K562 (cell line): Measurements from ENCODE around the gene TEP1. TPM values are rescaled to one million over a fixed set of nuclear protein-coding genes. Genes with fewer than 3 reads are reported as not detected.

Source experiments
- CBX1 ChIP-seq: sonication (generic); IDR thresholded peaks from 2 replicates; pipeline ENCODE4 v1.6.1; 2016; ENCODE audit warnings: antibody characterized with exemption, low read depth, mild to moderate bottlenecking
- JUND ChIP-seq, 2 experiments: IDR thresholded peaks; 2 replicates in 1 of 2; 3 replicates in 1 of 2; pipeline ENCODE4 v1.6.1; 2011; ENCODE audit warnings: borderline replicate concordance in 2 of 2, low read depth in 2 of 2, low read length in 2 of 2, improper control_type of control experiment in 1 of 2, missing biosample characterization in 1 of 2, missing genetic modification characterization in 1 of 2, missing genetic modification reagents in 1 of 2
- NR2C1 ChIP-seq, 2 experiments: fragments of 450-650 bp; IDR thresholded peaks; 2 replicates each; pipeline ENCODE4 v1.6.1; 2017; ENCODE audit warnings: mild to moderate bottlenecking in 2 of 2, antibody characterized with exemption in 1 of 2, inconsistent platforms in 1 of 2, missing compliant biosample characterization in 1 of 2, missing genetic modification characterization in 1 of 2
- PCBP2 ChIP-seq: fragments of 200-400 bp; formaldehyde crosslinking; IDR thresholded peaks from 2 replicates; pipeline ENCODE4 v1.6.1; 2018; ENCODE audit warnings: low read length, low read depth, mild to moderate bottlenecking, moderate library complexity; ENCODE audit not compliant: poor library complexity, severe bottlenecking
- POLR2AphosphoS5 ChIP-seq: IDR thresholded peaks from 2 replicates; pipeline ENCODE4 v1.6.1; 2011; ENCODE audit warnings: mild to moderate bottlenecking, low read depth, low read length, moderate library complexity; ENCODE audit not compliant: control insufficient read depth, insufficient read depth
- RBFOX2 ChIP-seq: fragments of 200-400 bp; formaldehyde crosslinking; IDR thresholded peaks from 2 replicates; pipeline ENCODE4 v1.6.1; 2017; ENCODE audit warnings: low read depth, mild to moderate bottlenecking, low read length, moderate library complexity
- THRAP3 ChIP-seq: fragments of 450-650 bp; IDR thresholded peaks from 2 replicates; pipeline ENCODE4 v1.6.1; 2016; ENCODE audit warnings: mild to moderate bottlenecking, inconsistent platforms, borderline replicate concordance
- YY1 ChIP-seq, 3 experiments: IDR thresholded peaks; 2 replicates each; pipeline ENCODE4 v1.6.1; 2011; ENCODE audit warnings: low read length in 2 of 3, mild to moderate bottlenecking in 2 of 3, moderate library complexity in 2 of 3, borderline replicate concordance in 1 of 3, control low read depth in 1 of 3, low read depth in 1 of 3; ENCODE audit not compliant: insufficient read depth in 3 of 3, insufficient replicate concordance in 2 of 3, control insufficient read depth in 1 of 3, insufficient read length in 1 of 3; ENCODE audit errors: extremely low read depth in 1 of 3
- polyA plus RNA-seq, 8 experiments: library from polyadenylated mRNA; depleted of rRNA in 4 of 8; stranded (reverse) in 5 of 8; unstranded in 3 of 8; fragments of >200 nt; fragmentation: Nextera tagmentation in 2 of 8; fragmentation: Illumina TruSeq in 1 of 8; extraction: Ambion mirVana in 2 of 8; extraction: Trizol in 1 of 8; gene quantifications; 2 replicates each; pipeline versions ENCODE4 v1.2.1 to v1.2.3, GENCODE V29; 2011 to 2014; ENCODE audit warnings: inconsistent platforms in 1 of 8, missing spikeins in 1 of 8
- total RNA-seq, 7 experiments: library from RNA; depleted of rRNA in 6 of 7; stranded (reverse); fragments of >200 nt in 6 of 7; fragmentation: Illumina TruSeq in 2 of 7; extraction: Trizol in 2 of 7; gene quantifications; 2 replicates each; pipeline versions ENCODE4 v1.2.1 to v1.2.3, GENCODE V29; 2011 to 2021; ENCODE audit warnings: low replicate concordance in 1 of 7
- TF ChIP-seq, protein P1 (sequence below): fragments of 200-800 bp; sonication (Bioruptor generic); IDR thresholded peaks from 2 replicates; pipeline ENCODE4 v1.6.1; 2017; ENCODE audit warnings: missing genetic modification characterization, missing compliant biosample characterization
- TF ChIP-seq, protein P2 (sequence below), 3 experiments: fragments of 200-800 bp in 1 of 3; fragments of 250-450 bp in 1 of 3; fragments of 450-650 bp in 1 of 3; sonication (Bioruptor Pico) in 1 of 3; sonication (Bioruptor generic) in 1 of 3; formaldehyde crosslinking in 1 of 3; IDR thresholded peaks; 2 replicates each; pipeline versions ENCODE4 v1.6.1 to v1.8.0; 2016 to 2022; ENCODE audit warnings: mild to moderate bottlenecking in 2 of 3, missing genetic modification characterization in 2 of 3, missing compliant biosample characterization in 1 of 3, moderate library complexity in 1 of 3
- TF ChIP-seq, protein P3 (sequence below), 2 experiments: fragments of 450-650 bp; conservative IDR thresholded peaks; 2 replicates each; pipeline ENCODE4 v1.6.1; 2017; ENCODE audit warnings: mild to moderate bottlenecking in 2 of 2, moderate library complexity in 2 of 2
- TF ChIP-seq, protein P4 (sequence below): sonication (generic); formaldehyde crosslinking; IDR thresholded peaks from 2 replicates; pipeline ENCODE4 v1.8.1; 2023; ENCODE audit warnings: mild to moderate bottlenecking, missing genetic modification reagents

TEP1 gene
- total and polyA plus RNA-seq, 9 of the 15 experiments (the other 6 are each of a cell fraction or from before 2014, with no cell fraction given), result 1.0 to 12.2 (median 7.1) TPM

DNA sequence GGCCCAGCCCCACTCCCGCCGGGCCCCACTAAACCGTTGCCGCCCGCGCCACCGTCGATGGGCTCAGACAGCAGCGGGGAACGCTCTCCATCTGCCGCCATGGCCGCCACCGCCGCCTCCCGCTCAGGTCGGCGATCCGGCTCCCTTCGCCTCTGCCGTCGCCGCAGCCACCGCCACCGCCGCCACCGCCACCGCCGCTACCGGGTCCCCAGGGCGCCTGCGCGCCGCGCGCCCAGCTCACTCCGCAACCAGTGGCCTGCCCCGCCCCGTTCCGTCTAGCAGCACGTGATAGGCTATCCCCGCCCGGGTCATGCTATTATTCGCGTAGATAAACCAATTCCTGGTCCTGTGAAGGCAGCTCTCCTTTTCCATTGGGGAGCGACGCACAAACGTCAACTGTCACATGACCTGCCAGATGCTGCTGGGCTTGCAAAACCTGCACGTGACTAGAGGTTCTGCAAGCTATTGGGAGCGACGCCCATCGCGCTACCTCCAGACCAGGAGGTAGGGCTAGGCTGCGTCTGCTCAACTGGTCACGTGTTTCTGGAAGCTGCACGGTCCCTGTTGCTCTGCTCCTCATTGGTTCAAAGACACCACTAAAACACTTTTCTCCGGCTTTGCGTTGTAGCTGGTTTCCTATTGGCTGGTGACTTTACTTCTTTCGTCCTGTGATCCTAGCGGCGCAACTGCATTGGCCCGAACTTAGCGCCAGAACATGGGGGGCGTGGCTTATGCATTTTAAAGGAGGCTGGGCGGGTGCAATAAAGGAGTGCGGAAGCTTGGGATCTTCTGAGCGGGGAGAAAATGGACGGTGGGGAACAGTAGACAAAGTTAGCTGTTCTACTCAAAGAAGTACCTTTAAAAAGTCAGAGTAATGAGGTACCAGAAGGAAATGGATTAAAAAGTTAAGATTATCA is 48.2 kb upstream of the TEP1 start, which contains the start of gene PIP4P1 (continued):
- no peak for TF ChIP-seq PCBP2
- peak; percentile 71; the same call in 1 of the 2 replicates for TF ChIP-seq NR2C1 (IDR thresholded peaks at IDR 0.05)
- no peak for TF ChIP-seq NR2C1 (tag; IDR thresholded peaks at IDR 0.05)
- peak in 2 of 3 experiments; percentile 17 to 83 for TF ChIP-seq YY1 (IDR thresholded peaks at IDR 0.05; ENCODE audit: borderline replicate concordance in 1 of 3, control insufficient read depth in 1 of 3, extremely low read depth in 1 of 3, insufficient read depth in 3 of 3, insufficient read length in 1 of 3, insufficient replicate concordance in 2 of 3, low read depth in 1 of 3, low read length in 2 of 3)
- TF ChIP-seq, protein P1, sequence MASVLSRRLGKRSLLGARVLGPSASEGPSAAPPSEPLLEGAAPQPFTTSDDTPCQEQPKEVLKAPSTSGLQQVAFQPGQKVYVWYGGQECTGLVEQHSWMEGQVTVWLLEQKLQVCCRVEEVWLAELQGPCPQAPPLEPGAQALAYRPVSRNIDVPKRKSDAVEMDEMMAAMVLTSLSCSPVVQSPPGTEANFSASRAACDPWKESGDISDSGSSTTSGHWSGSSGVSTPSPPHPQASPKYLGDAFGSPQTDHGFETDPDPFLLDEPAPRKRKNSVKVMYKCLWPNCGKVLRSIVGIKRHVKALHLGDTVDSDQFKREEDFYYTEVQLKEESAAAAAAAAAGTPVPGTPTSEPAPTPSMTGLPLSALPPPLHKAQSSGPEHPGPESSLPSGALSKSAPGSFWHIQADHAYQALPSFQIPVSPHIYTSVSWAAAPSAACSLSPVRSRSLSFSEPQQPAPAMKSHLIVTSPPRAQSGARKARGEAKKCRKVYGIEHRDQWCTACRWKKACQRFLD (CRISPR knock-in tag), result peak; percentile 62; the same call in 1 of the 2 replicates
- peak; percentile 68 for TF ChIP-seq JUND (IDR thresholded peaks at IDR 0.05; ENCODE audit: borderline replicate concordance, low read depth, low read length)
- TF ChIP-seq JUND (tag; IDR thresholded peaks at IDR 0.05; ENCODE audit: borderline replicate concordance, low read depth, low read length), result no peak; the same call in 2 of the 3 replicates
- TF ChIP-seq RBFOX2, result peak; percentile 77
- peak; percentile 66; the same call in 1 of the 2 replicates for TF ChIP-seq POLR2AphosphoS5
- TF ChIP-seq, protein P2, sequence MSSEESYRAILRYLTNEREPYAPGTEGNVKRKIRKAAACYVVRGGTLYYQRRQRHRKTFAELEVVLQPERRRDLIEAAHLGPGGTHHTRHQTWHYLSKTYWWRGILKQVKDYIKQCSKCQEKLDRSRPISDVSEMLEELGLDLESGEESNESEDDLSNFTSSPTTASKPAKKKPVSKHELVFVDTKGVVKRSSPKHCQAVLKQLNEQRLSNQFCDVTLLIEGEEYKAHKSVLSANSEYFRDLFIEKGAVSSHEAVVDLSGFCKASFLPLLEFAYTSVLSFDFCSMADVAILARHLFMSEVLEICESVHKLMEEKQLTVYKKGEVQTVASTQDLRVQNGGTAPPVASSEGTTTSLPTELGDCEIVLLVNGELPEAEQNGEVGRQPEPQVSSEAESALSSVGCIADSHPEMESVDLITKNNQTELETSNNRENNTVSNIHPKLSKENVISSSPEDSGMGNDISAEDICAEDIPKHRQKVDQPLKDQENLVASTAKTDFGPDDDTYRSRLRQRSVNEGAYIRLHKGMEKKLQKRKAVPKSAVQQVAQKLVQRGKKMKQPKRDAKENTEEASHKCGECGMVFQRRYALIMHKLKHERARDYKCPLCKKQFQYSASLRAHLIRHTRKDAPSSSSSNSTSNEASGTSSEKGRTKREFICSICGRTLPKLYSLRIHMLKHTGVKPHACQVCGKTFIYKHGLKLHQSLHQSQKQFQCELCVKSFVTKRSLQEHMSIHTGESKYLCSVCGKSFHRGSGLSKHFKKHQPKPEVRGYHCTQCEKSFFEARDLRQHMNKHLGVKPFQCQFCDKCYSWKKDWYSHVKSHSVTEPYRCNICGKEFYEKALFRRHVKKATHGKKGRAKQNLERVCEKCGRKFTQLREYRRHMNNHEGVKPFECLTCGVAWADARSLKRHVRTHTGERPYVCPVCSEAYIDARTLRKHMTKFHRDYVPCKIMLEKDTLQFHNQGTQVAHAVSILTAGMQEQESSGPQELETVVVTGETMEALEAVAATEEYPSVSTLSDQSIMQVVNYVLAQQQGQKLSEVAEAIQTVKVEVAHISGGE (CRISPR knock-in tag; IDR thresholded peaks at IDR 0.05), result peak in 1 of 3 experiments; percentile 69; a peak in 2 of 6 replicates
- TF ChIP-seq, protein P3, sequence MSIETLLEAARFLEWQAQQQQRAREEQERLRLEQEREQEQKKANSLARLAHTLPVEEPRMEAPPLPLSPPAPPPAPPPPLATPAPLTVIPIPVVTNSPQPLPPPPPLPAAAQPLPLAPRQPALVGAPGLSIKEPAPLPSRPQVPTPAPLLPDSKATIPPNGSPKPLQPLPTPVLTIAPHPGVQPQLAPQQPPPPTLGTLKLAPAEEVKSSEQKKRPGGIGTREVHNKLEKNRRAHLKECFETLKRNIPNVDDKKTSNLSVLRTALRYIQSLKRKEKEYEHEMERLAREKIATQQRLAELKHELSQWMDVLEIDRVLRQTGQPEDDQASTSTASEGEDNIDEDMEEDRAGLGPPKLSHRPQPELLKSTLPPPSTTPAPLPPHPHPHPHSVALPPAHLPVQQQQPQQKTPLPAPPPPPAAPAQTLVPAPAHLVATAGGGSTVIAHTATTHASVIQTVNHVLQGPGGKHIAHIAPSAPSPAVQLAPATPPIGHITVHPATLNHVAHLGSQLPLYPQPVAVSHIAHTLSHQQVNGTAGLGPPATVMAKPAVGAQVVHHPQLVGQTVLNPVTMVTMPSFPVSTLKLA (conservative IDR thresholded peaks at IDR 0.05), result peak; percentile 97
- TF ChIP-seq THRAP3, result no peak
- TF ChIP-seq, protein P4, sequence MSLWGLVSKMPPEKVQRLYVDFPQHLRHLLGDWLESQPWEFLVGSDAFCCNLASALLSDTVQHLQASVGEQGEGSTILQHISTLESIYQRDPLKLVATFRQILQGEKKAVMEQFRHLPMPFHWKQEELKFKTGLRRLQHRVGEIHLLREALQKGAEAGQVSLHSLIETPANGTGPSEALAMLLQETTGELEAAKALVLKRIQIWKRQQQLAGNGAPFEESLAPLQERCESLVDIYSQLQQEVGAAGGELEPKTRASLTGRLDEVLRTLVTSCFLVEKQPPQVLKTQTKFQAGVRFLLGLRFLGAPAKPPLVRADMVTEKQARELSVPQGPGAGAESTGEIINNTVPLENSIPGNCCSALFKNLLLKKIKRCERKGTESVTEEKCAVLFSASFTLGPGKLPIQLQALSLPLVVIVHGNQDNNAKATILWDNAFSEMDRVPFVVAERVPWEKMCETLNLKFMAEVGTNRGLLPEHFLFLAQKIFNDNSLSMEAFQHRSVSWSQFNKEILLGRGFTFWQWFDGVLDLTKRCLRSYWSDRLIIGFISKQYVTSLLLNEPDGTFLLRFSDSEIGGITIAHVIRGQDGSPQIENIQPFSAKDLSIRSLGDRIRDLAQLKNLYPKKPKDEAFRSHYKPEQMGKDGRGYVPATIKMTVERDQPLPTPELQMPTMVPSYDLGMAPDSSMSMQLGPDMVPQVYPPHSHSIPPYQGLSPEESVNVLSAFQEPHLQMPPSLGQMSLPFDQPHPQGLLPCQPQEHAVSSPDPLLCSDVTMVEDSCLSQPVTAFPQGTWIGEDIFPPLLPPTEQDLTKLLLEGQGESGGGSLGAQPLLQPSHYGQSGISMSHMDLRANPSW (CRISPR knock-in tag), result 0 out of 2 replicates have a peak, but pooled peaks have one; percentile 60
- peak; percentile 67; the same call in 1 of the 2 replicates for TF ChIP-seq CBX1
